Measurements from ENCODE around the gene ADCY10. TPM values are rescaled to one million over a fixed set of nuclear protein-coding genes. Genes with fewer than 3 reads are reported as not detected.

The ADCY10 gene
- total RNA-seq, 2 experiments from 2014 or later, result not detected

DNA sequence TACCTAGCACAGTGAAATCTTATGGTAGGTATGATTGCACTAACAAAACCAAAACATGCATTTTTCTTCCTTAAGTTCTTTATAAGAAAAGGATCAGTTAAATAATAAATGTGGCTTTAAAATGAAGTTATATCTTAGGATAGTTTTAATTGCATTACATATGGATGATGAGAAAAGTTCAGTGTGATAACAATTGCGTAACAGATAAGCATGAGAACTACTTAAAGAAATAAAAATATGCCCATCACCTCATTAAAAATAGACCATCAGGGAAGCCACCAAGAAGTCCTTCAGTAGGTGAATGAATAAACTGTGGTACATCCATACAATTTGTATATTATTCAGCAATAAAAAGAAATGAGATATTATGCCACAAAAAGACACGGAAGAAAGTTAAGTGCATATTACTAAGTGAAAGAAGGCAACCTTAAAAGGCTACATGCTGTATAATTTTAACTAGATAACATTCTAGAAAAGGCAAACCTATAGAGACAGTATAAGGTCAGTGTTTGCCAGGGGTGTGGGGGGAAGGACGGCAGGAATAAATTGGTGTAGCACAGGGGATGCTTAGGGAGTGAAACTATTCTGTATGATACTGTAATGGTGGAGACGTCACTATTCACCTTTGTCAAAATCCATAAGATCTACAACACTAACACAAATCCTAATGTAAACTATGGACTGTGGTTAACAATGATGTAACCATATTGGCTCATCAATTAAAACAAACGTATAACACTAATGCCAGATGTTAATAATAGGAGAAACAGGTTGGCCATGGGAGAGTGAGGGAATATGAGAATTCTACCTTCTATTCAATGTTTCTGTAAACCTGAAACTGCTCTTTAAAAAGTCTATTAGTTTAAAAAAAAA is 149.2 kb downstream of the ADCY10 start:
- ChIA-PET CTCF (no interaction called here), POLR2A (no interaction called here)

DNA sequence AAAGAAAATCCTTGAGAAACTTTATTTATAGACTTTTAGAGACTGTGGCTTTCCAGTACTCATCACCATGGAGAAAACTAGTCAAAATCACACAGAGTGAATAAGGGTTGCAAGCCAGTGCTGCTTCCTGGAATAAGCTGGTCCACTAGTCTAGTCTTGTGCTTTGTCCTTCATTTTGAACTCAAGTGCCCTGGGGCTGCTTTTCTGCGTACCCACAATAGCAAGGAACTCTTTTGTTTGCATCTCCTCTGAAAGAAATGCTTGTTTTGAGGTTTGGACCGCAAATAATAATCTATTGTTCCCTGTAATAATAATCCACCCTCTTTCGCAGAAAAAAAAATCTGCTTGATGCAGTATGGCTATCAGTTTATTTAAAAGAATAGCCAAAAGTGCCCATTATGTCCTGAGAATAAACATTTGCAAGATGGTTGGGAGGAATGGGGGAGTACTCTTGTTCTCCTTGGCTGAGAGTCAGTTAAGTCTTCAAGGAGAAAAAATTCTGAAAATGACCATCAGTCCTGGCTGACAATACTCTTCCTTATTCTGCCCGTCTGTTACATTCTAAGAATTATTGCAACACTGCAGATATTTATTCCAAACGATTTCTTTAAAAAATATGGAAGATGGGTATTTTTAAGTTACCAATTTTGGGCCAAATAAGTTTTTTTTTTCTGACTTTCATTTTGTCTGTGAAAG is 150.3 kb downstream of the ADCY10 start:
- ChIA-PET CTCF (interaction anchor here (0.7 kb wide), 1 partner anchor 412 kb away, joined by 3 read pairs; no protein-coding TSS in a partner anchor), POLR2A (no interaction called here)

DNA sequence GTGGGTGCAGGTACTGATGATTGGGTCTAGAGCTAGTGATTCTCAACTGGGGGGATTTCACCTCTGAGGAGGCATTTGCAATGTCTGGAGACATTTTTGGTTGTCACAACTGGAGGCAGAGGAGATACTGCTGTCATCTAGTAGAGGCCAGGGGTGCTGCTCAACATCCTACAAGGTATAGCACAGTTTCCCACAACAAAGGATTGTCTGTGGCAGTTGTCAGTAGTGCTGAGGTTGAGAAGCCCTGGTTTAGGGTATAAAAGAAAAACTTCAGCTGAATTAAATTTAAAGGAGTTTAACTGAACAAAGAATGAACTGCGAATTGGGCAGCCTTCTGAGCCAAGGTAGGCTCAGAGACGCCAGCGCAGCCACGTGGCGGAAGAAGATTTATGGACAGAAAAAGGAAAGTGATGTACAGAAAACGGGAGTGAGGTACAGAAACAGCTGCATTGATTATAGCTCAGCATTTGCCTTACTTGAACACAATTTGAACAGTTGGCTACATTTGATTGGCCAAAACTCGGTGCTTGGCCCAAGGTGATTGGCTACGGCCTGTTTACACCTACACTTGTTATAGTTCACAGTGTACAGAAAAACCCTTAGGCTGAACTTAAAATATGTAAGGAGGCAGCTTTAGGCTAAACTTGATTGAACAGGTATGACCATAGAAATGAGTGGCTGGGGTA is 151.7 kb downstream of the ADCY10 start:
- ChIA-PET CTCF (interaction anchor here (0.6 kb wide), 1 partner anchor 28 kb away, joined by 3 read pairs; no protein-coding TSS in a partner anchor), POLR2A (no interaction called here)

DNA sequence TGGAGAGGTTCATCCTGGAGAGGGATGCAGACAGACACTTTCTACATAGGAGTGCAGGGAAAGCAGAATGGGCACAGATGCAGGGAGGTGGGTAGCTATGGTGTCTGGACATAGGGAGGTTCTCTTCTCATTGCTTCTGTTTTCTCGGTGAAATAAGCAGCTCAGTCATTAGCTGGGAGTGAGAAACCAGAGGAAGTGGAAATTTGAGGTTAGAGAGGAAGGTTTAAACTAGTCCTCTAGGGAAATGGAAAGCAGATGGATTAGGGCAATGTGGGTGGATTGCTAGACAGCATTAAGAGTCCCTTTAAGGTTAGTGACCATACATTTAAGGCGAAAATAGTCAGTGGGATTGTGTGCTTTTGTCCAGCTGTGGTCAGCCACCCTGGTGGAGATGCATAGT is 152.5 kb downstream of the ADCY10 start:
- POLR2A ChIA-PET, result no interaction called here
- CTCF ChIA-PET, result no interaction called here

Other genes starting within 250 kb of the ADCY10 start
- 10 to 100 TPM; 20.6 to 22.4 TPM for gene MPZL1, start 192.2 kb downstream of the ADCY10 start, total RNA-seq
- 10 to 100 TPM; 23.5 to 24.0 TPM for gene DCAF6, start 22.5 kb upstream of the ADCY10 start, total RNA-seq
- gene MPC2, start 22.9 kb upstream of the ADCY10 start, total RNA-seq, result 10 to 100 TPM; 54.4 to 56.0 TPM
- under 1 TPM; 0.46 to 0.59 TPM for gene GPR161, start 222.8 kb upstream of the ADCY10 start, total RNA-seq